Stimulated activated CD4-positive, alpha-beta T cell treated with anti-CD3 and anti-CD28 coated beads, Interleukin-12 subunit alpha, Interleukin-12 subunit beta, amount 100 ng/mL, for 48 hours (primary cell): ENCODE data around the gene AKTIP.
A peak's percentile ranks its signal among the peaks of the same experiment; 100 is the strongest.
"Not testable (repeated sequence)": the region's sequence is repeated elsewhere in the genome, so short reads cannot be mapped to it uniquely, and the experiment has no call there.

Experiments
- DNase-seq, 3 donors: peaks; one replicate each; pipeline ENCODE4 v3.0.0-alpha.2; 2020; ENCODE audit warnings: low read depth in 2 of 3, low spot score in 1 of 3

AKTIP gene

GRCh38 chr16:53502331-53503269 is at the start of gene AKTIP:
AKTIP (minus strand) TSS chr16:53503209; CDS start chr16:53500259, 2,950 bp downstream.
- DNase-seq, result peak in 2 of 3 donors; percentile 46 to 57

- peak; percentile 15 to 39 (median 36) for DNase-seq
These were observed 47.1 kb upstream of the AKTIP start for GRCh38 chr16:53549970-53550690.

- DNase-seq, result no peak
These were observed 44.0 kb upstream of the AKTIP start for GRCh38 chr16:53546988-53547391.

GRCh38 chr16:53545433-53545832 is 42.4 kb upstream of the AKTIP start:
- peak in 1 of 3 donors; percentile 11 for DNase-seq

GRCh38 chr16:53542283-53542682 is 39.3 kb upstream of the AKTIP start:
- no peak for DNase-seq

GRCh38 chr16:53541326-53541725 is 38.3 kb upstream of the AKTIP start:
- DNase-seq, result no peak

GRCh38 chr16:53539759-53540718 is 37.0 kb upstream of the AKTIP start:
- DNase-seq, result not testable (repeated sequence)

GRCh38 chr16:53539346-53539745 is 36.3 kb upstream of the AKTIP start:
- not testable (repeated sequence) for DNase-seq

GRCh38 chr16:53537626-53538025 is 34.6 kb upstream of the AKTIP start:
- no peak for DNase-seq

GRCh38 chr16:53534206-53534605 is 31.2 kb upstream of the AKTIP start:
- DNase-seq, result no peak

GRCh38 chr16:53530741-53531140 is 27.7 kb upstream of the AKTIP start:
- DNase-seq, result no peak

- DNase-seq, result no peak
These were observed 27.0 kb upstream of the AKTIP start for GRCh38 chr16:53530046-53530445.

GRCh38 chr16:53529513-53529912 is 26.5 kb upstream of the AKTIP start:
- DNase-seq, result no peak

GRCh38 chr16:53528797-53529196 is 25.8 kb upstream of the AKTIP start:
- no peak for DNase-seq

- no peak for DNase-seq
These were observed 21.1 kb upstream of the AKTIP start for GRCh38 chr16:53523971-53524548.

GRCh38 chr16:53523126-53523804 is 20.3 kb upstream of the AKTIP start:
- DNase-seq, result no peak

GRCh38 chr16:53519417-53520091 is 16.5 kb upstream of the AKTIP start:
- DNase-seq, result no peak

- DNase-seq, result peak; percentile 48 to 68 (median 55)
These were observed 15.8 kb upstream of the AKTIP start for GRCh38 chr16:53518550-53519416.
